HEK293 (cell line): ENCODE measurements around the gene OR4D6.

ENCODE experiments used
- CTCF ChIA-PET: fragments of 350-600 bp; formaldehyde crosslinking; extraction: SDS; loops from one replicate; lab custom pipeline; 2021; ENCODE audit warnings: antibody characterized with exemption; lab: Yijun Ruan, JAX
- POLR2A ChIA-PET: fragments of 300-600 bp; formaldehyde crosslinking; extraction: SDS; loops from one replicate; lab custom pipeline; 2020; ENCODE audit warnings: antibody characterized with exemption, inconsistent platforms; lab: Yijun Ruan, JAX
- H3K27ac ChIP-seq: fragments of 200-500 bp; sonication (Bioruptor generic); 2 replicates; pipeline ENCODE4 v1.5.1; 2014; ENCODE audit warnings: low read depth, low read length, control low read depth, inconsistent platforms; ENCODE audit errors: extremely low read depth
- H3K36me3 ChIP-seq, 2 experiments: fragments of 200-500 bp in 1 of 2; sonication (Bioruptor generic) in 1 of 2; 1 replicate in 1 of 2; 2 replicates in 1 of 2; pipeline ENCODE4 v1.5.1; 2014 to 2017; ENCODE audit warnings: inconsistent platforms in 2 of 2, low read length in 2 of 2; ENCODE audit not compliant: control insufficient read depth in 2 of 2, insufficient read depth in 1 of 2
- H3K4me1 ChIP-seq: fragments of 200-500 bp; sonication (Bioruptor generic); 2 replicates; pipeline ENCODE4 v1.5.1; 2014; ENCODE audit warnings: mild to moderate bottlenecking, low read length, inconsistent platforms; ENCODE audit not compliant: control insufficient read depth, insufficient read depth
- H3K4me3 ChIP-seq: 2 replicates; pipeline ENCODE4 v1.5.1; 2011; ENCODE audit warnings: low read depth, mild to moderate bottlenecking, control low read depth, low read length, moderate library complexity
- H3K9me3 ChIP-seq: fragments of 200-500 bp; sonication (Bioruptor generic); 2 replicates; pipeline ENCODE4 v1.5.1; 2014; ENCODE audit warnings: low read depth, low read length, inconsistent platforms; ENCODE audit not compliant: control insufficient read depth, insufficient read depth
- AEBP2 ChIP-seq: fragments of 450-650 bp; formaldehyde crosslinking; IDR thresholded peaks from 2 replicates; pipeline ENCODE4 v1.5.1; 2016; ENCODE audit warnings: missing biosample characterization, missing genetic modification characterization, borderline replicate concordance
- HIC1 ChIP-seq: fragments of 450-650 bp; formaldehyde crosslinking; IDR thresholded peaks from 2 replicates; pipeline ENCODE4 v1.5.1; 2016; ENCODE audit warnings: missing biosample characterization, missing genetic modification characterization
- HOXC10 ChIP-seq: sonication (generic); formaldehyde crosslinking; IDR thresholded peaks from 2 replicates; pipeline ENCODE4 v1.8.1; 2023; ENCODE audit warnings: mild to moderate bottlenecking, missing genetic modification reagents
- INSM2 ChIP-seq: fragments of 450-650 bp; formaldehyde crosslinking; IDR thresholded peaks from 2 replicates; pipeline ENCODE4 v1.5.1; 2016; ENCODE audit warnings: missing biosample characterization, missing genetic modification characterization
- KLF10 ChIP-seq: fragments of 450-650 bp; IDR thresholded peaks from 2 replicates; pipeline ENCODE4 v1.5.1; 2018; ENCODE audit warnings: missing biosample characterization, mild to moderate bottlenecking, missing genetic modification characterization
- MYNN ChIP-seq: fragments of 450-650 bp; formaldehyde crosslinking; IDR thresholded peaks from 2 replicates; pipeline ENCODE4 v1.5.1; 2016; ENCODE audit warnings: missing biosample characterization, missing genetic modification characterization, borderline replicate concordance
- RBAK ChIP-seq: fragments of 450-650 bp; formaldehyde crosslinking; IDR thresholded peaks from 2 replicates; pipeline ENCODE4 v1.5.1; 2016; ENCODE audit warnings: missing biosample characterization, missing genetic modification characterization
- YY1 ChIP-seq: fragments of 450-650 bp; formaldehyde crosslinking; IDR thresholded peaks from 2 replicates; pipeline ENCODE4 v1.5.1; 2018; ENCODE audit warnings: missing biosample characterization, missing genetic modification characterization
- ZBTB21 ChIP-seq: fragments of 450-650 bp; formaldehyde crosslinking; IDR thresholded peaks from 2 replicates; pipeline ENCODE4 v1.5.1; 2017; ENCODE audit warnings: missing biosample characterization, missing genetic modification characterization
- ZEB2 ChIP-seq: fragments of 450-650 bp; formaldehyde crosslinking; IDR thresholded peaks from 2 replicates; pipeline ENCODE4 v1.5.1; 2016; ENCODE audit warnings: missing biosample characterization, missing genetic modification characterization
- ZIC2 ChIP-seq: fragments of 450-650 bp; formaldehyde crosslinking; IDR thresholded peaks from 2 replicates; pipeline ENCODE4 v1.5.1; 2016; ENCODE audit warnings: missing biosample characterization, missing genetic modification characterization
- ZNF146 ChIP-seq: fragments of 450-650 bp; formaldehyde crosslinking; IDR thresholded peaks from 2 replicates; pipeline ENCODE4 v1.5.1; 2016; ENCODE audit warnings: missing biosample characterization, missing genetic modification characterization
- ZNF174 ChIP-seq: fragments of 450-650 bp; formaldehyde crosslinking; IDR thresholded peaks from 2 replicates; pipeline ENCODE4 v1.5.0; 2017; ENCODE audit warnings: missing biosample characterization, mild to moderate bottlenecking, missing genetic modification characterization
- ZNF202 ChIP-seq: fragments of 450-650 bp; formaldehyde crosslinking; IDR thresholded peaks from 2 replicates; pipeline ENCODE4 v1.5.1; 2016; ENCODE audit warnings: missing biosample characterization, missing genetic modification characterization, borderline replicate concordance
- ZNF266 ChIP-seq: fragments of 450-650 bp; formaldehyde crosslinking; IDR thresholded peaks from 2 replicates; pipeline ENCODE4 v1.5.1; 2016; ENCODE audit warnings: missing biosample characterization, missing genetic modification characterization, low read depth
- ZNF341 ChIP-seq: fragments of 450-650 bp; formaldehyde crosslinking; IDR thresholded peaks from 2 replicates; pipeline ENCODE4; 2016; ENCODE audit warnings: low read depth, missing biosample characterization, missing genetic modification characterization
- ZNF366 ChIP-seq: fragments of 450-650 bp; formaldehyde crosslinking; conservative IDR thresholded peaks from 2 replicates; pipeline ENCODE4 v1.5.1; 2016; ENCODE audit warnings: missing biosample characterization, missing genetic modification characterization
- ZNF394 ChIP-seq: fragments of 450-650 bp; formaldehyde crosslinking; IDR thresholded peaks from 2 replicates; pipeline ENCODE4 v1.5.1; 2016; ENCODE audit warnings: missing biosample characterization, missing genetic modification characterization, mild to moderate bottlenecking, moderate library complexity, borderline replicate concordance
- ZNF404 ChIP-seq: fragments of 450-650 bp; formaldehyde crosslinking; IDR thresholded peaks from 2 replicates; pipeline ENCODE4 v1.5.1; 2017; ENCODE audit warnings: missing biosample characterization, missing genetic modification characterization
- ZNF501 ChIP-seq: fragments of 450-650 bp; formaldehyde crosslinking; IDR thresholded peaks from 2 replicates; pipeline ENCODE4 v1.5.1; 2016; ENCODE audit warnings: missing biosample characterization, missing genetic modification characterization
- ZNF529 ChIP-seq: fragments of 450-650 bp; formaldehyde crosslinking; IDR thresholded peaks from 2 replicates; pipeline ENCODE4 v1.5.1; 2017; ENCODE audit warnings: missing genetic modification characterization, missing biosample characterization; ENCODE audit not compliant: insufficient replicate concordance
- ZNF571 ChIP-seq: fragments of 450-650 bp; formaldehyde crosslinking; IDR thresholded peaks from 2 replicates; pipeline ENCODE4 v1.5.0; 2017; ENCODE audit warnings: missing biosample characterization, missing genetic modification characterization
- ZNF600 ChIP-seq: fragments of 450-650 bp; formaldehyde crosslinking; IDR thresholded peaks from 2 replicates; pipeline ENCODE4 v1.5.1; 2016; ENCODE audit warnings: missing biosample characterization, missing genetic modification characterization
- ZNF623 ChIP-seq: fragments of 450-650 bp; formaldehyde crosslinking; IDR thresholded peaks from 2 replicates; pipeline ENCODE4 v1.5.1; 2016; ENCODE audit warnings: missing biosample characterization, missing genetic modification characterization
- ZNF677 ChIP-seq: fragments of 450-650 bp; IDR thresholded peaks from 2 replicates; pipeline ENCODE4 v1.5.0; 2018; ENCODE audit warnings: missing biosample characterization, mild to moderate bottlenecking, missing genetic modification characterization, moderate library complexity
- ZNF701 ChIP-seq: fragments of 450-650 bp; formaldehyde crosslinking; IDR thresholded peaks from 2 replicates; pipeline ENCODE4 v1.5.1; 2016; ENCODE audit warnings: missing biosample characterization, missing genetic modification characterization
- ZNF768 ChIP-seq: fragments of 450-650 bp; formaldehyde crosslinking; IDR thresholded peaks from 2 replicates; pipeline ENCODE4 v1.5.1; 2018; ENCODE audit warnings: missing biosample characterization, mild to moderate bottlenecking, missing genetic modification characterization
- ZNF777 ChIP-seq: fragments of 450-650 bp; formaldehyde crosslinking; IDR thresholded peaks from 2 replicates; pipeline ENCODE4 v1.5.1; 2017; ENCODE audit warnings: missing biosample characterization, missing genetic modification characterization, borderline replicate concordance
- ZNF792 ChIP-seq: fragments of 450-650 bp; formaldehyde crosslinking; IDR thresholded peaks from 2 replicates; pipeline ENCODE4 v1.5.1; 2016; ENCODE audit warnings: missing biosample characterization, missing genetic modification characterization
- ZSCAN16 ChIP-seq: fragments of 450-650 bp; formaldehyde crosslinking; IDR thresholded peaks from 2 replicates; pipeline ENCODE4 v1.5.1; 2016; ENCODE audit warnings: missing biosample characterization, missing genetic modification characterization

The OR4D6 gene

GRCh38 chr11:59416613-59417012 lies 40.1 kb upstream of the OR4D6 start (continued):
- TF ChIP-seq ZNF501 (no peak), ZBTB21 (tag by site-specific recombination) (no peak), ZEB2 (no peak)
- TF ChIP-seq, all 188 proteins: peak for 0

- Histone ChIP-seq H3K27ac (no peak overlapping the region), H3K4me1 (no peaks in the 10 kb centered on the region), H3K36me3 (no peaks in the 10 kb centered on the region), H3K4me3 (no peak overlapping the region), H3K9me3 (no peaks in the 10 kb centered on the region)
- POLR2A ChIA-PET = no interaction called here
- CTCF ChIA-PET = interaction anchor here (0.6 kb wide), 1 partner anchor 20 kb away, joined by 3 read pairs; no protein-coding TSS in a partner anchor
- no peak for TF ChIP-seq INSM2 (tag by site-specific recombination)
- TF ChIP-seq KLF10 (tag by site-specific recombination) = no peak
- TF ChIP-seq ZNF677 (tag by site-specific recombination) = no peak
- no peak for TF ChIP-seq ZNF529 (tag by site-specific recombination)
- TF ChIP-seq MYNN (tag by site-specific recombination) = no peak
- TF ChIP-seq ZNF202 (tag by site-specific recombination) = no peak
- no peak for TF ChIP-seq ZEB2
- TF ChIP-seq ZNF600 (tag by site-specific recombination) = no peak
- TF ChIP-seq ZNF404 (tag by site-specific recombination) = no peak
- TF ChIP-seq ZNF792 (tag by site-specific recombination) = no peak
- no peak for TF ChIP-seq HIC1 (tag by site-specific recombination)
- TF ChIP-seq ZNF777 = no peak
- TF ChIP-seq ZNF571 = no peak
- no peak for TF ChIP-seq ZNF341
- TF ChIP-seq HOXC10 = no peak
- no peak for TF ChIP-seq ZNF701 (tag by site-specific recombination)
- TF ChIP-seq ZSCAN16 (tag by site-specific recombination) = no peak
- TF ChIP-seq ZNF266 (tag by site-specific recombination) = no peak
These were observed 39.7 kb upstream of the OR4D6 start for GRCh38 chr11:59417023-59417422.

GRCh38 chr11:59418156-59418555 lies 38.6 kb upstream of the OR4D6 start:
- H3K4me3 ChIP-seq = no peak overlapping the region
- H3K4me1 ChIP-seq = no peaks in the 10 kb centered on the region
- ChIA-PET CTCF (no interaction called here), POLR2A (no interaction called here)
- no peaks in the 10 kb centered on the region for H3K36me3 ChIP-seq
- H3K9me3 ChIP-seq = no peaks in the 10 kb centered on the region
- H3K27ac ChIP-seq = no peak overlapping the region
- TF ChIP-seq ZNF768 (tag by site-specific recombination) (no peak), YY1 (tag by site-specific recombination) (no peak), ZNF394 (tag by site-specific recombination) (no peak), AEBP2 (tag by site-specific recombination) (no peak), ZIC2 (tag by site-specific recombination) (no peak), ZNF146 (tag by site-specific recombination) (no peak), ZNF623 (tag by site-specific recombination) (no peak), ZNF366 (tag by site-specific recombination) (no peak), RBAK (tag by site-specific recombination) (no peak), ZNF174 (tag by site-specific recombination) (no peak)
